Stimulated activated effector memory CD8-positive, alpha-beta T cell treated with anti-CD3 and anti-CD28 coated beads, Interleukin-12 subunit alpha, Interleukin-12 subunit beta, amount 100 ng/mL, for 72 hours (primary cell): ENCODE measurements around the gene CAPN8.

ENCODE experiments used
- ATAC-seq: fragments of 150-1000 bp; cut with Tn5 transposase; 2 replicates; pipeline ENCODE4 v1.10.0; 2021
- DNase-seq, 2 donors: peaks; one replicate each; pipeline ENCODE4 v3.0.0; 2021 to 2022; ENCODE audit warnings: low spot score in 2 of 2
- H3K27ac Mint-ChIP-seq: one replicate; pipeline ENCODE4 v1.8.0; 2022; ENCODE audit warnings: mild to moderate bottlenecking, mixed read lengths
- H3K36me3 Mint-ChIP-seq: one replicate; pipeline ENCODE4 v1.8.0; 2022; ENCODE audit warnings: mild to moderate bottlenecking, mixed read lengths
- H3K4me1 Mint-ChIP-seq: one replicate; pipeline ENCODE4 v1.8.0; 2022; ENCODE audit warnings: mixed read lengths
- H3K4me3 Mint-ChIP-seq: one replicate; pipeline ENCODE4 v1.8.0; 2022; ENCODE audit warnings: mild to moderate bottlenecking, mixed read lengths
- H3K9me3 Mint-ChIP-seq: one replicate; pipeline ENCODE4 v1.8.0; 2022; ENCODE audit warnings: mixed read lengths

Gene CAPN8

GRCh38 chr1:223650465-223650864, 15.0 kb downstream of the CAPN8 start:
- no peak overlapping the region for H3K4me3 Mint-ChIP-seq
- H3K27ac Mint-ChIP-seq = no peak overlapping the region
- DNase-seq = no peak
- H3K36me3 Mint-ChIP-seq = no peaks in the 10 kb centered on the region
- no peaks in the 10 kb centered on the region for H3K4me1 Mint-ChIP-seq
- no peaks in the 10 kb centered on the region for H3K9me3 Mint-ChIP-seq
- no peak for ATAC-seq

DNA sequence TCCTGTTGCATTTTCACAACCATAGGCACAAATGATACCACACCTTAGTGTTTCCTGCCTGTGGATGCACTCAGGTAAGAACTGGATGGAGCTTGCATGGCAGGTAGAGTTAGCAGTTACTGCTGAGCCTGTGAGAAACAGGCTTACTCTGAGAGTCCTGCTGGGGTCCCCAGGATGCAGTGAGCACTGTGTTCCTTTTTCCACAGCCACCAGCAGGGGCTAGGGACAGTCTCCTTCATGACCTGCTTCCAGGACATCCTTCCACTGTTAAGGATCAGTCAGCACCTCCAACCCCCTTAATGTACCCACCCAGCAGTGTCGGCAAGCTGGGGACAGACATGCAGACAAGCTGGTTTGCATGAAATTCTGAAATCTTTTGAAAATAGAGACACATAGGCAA, 16.3 kb downstream of the CAPN8 start:
- H3K4me3 Mint-ChIP-seq = no peak overlapping the region
- ATAC-seq = no peak
- no peaks in the 10 kb centered on the region for H3K36me3 Mint-ChIP-seq
- DNase-seq = no peak
- H3K9me3 Mint-ChIP-seq = no peaks in the 10 kb centered on the region
- H3K4me1 Mint-ChIP-seq = no peaks in the 10 kb centered on the region
- H3K27ac Mint-ChIP-seq = no peak overlapping the region

DNA sequence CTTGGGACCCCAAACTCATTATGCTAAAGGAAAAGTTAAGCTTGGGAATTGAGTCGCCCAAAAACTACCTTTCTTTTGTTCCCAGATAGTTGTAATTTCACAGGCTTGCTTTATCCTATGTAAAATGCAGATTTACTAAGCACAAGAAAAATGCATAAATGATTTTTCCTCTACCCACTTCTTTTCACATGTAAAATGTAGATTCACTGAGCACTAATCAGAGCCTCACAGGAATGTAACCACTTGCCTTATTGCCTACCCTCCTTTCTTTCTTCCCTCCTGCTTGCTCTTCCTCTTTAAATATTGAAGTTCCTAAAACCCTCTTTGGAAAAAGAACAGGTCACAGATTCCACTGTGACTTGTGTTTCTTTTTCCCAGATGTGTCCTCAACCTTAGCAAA, 18.3 kb downstream of the CAPN8 start:
- ATAC-seq (no peak), DNase-seq (no peak)
- Mint-ChIP-seq H3K36me3 (no peaks in the 10 kb centered on the region), H3K9me3 (no peaks in the 10 kb centered on the region), H3K4me1 (no peaks in the 10 kb centered on the region), H3K27ac (no peak overlapping the region), H3K4me3 (no peak overlapping the region)

DNA sequence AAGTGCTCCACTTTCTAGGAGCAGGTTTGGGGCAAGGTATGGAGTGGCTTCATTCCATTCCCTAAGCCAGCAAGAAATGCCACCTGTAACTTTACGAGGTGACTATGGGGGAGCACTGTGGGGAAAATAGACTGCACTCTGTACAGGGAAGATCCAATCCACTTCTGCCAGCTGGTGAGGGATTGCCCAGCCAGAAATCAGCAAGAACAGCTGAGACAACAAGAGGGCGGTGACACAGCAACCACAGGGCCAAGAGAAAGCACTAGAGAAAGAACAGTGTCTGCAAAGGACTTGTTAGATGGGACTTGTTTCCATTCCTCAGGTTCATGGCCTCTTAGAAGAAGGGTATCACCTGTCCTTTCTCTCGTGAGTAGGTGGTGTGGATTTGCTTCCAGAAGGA, 19.6 kb downstream of the CAPN8 start:
- ATAC-seq (no peak), DNase-seq (no peak)
- Mint-ChIP-seq H3K27ac (no peak overlapping the region), H3K4me3 (no peak overlapping the region), H3K4me1 (no peaks in the 10 kb centered on the region), H3K9me3 (peaks cover 6% of the 10 kb centered on the region), H3K36me3 (no peaks in the 10 kb centered on the region)

GRCh38 chr1:223642237-223642636, 23.3 kb downstream of the CAPN8 start:
- H3K4me1 Mint-ChIP-seq = peaks cover 10% of the 10 kb centered on the region
- DNase-seq (no peak), ATAC-seq (no peak)
- no peak overlapping the region for H3K4me3 Mint-ChIP-seq
- H3K27ac Mint-ChIP-seq = no peak overlapping the region
- H3K36me3 Mint-ChIP-seq = no peaks in the 10 kb centered on the region
- peaks cover 18% of the 10 kb centered on the region for H3K9me3 Mint-ChIP-seq

GRCh38 chr1:223641523-223642039, 23.9 kb downstream of the CAPN8 start:
- Mint-ChIP-seq H3K4me1 (peaks cover 10% of the 10 kb centered on the region), H3K36me3 (no peaks in the 10 kb centered on the region), H3K4me3 (no peak overlapping the region), H3K27ac (no peak overlapping the region), H3K9me3 (peaks cover 18% of the 10 kb centered on the region)
- no peak for ATAC-seq
- no peak for DNase-seq

DNA sequence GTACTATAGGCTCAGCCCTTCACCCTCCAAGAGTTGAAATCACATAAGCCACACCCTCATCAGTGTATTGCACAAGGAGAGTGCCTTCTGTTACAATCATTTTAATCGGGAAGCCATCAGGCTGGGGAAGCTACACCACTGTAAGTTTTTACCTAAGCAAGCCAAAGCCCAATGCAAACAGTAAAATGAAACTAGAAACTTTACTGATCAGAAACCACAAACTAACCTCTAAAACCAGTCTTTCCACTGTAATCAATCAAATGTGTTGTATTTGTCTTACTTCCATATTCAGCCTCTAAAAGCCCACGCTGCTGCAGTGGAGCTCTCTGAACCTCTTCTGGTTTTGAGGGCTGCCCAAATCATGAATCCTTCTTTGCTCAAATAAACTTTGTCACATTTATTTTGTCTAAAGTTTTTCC, 26.2 kb downstream of the CAPN8 start:
- ATAC-seq = peak; percentile 65
- DNase-seq = no peak
- peaks cover 20% of the 10 kb centered on the region for H3K9me3 Mint-ChIP-seq
- H3K4me3 Mint-ChIP-seq = no peak overlapping the region
- no peak overlapping the region for H3K27ac Mint-ChIP-seq
- H3K4me1 Mint-ChIP-seq = peaks cover 10% of the 10 kb centered on the region
- no peaks in the 10 kb centered on the region for H3K36me3 Mint-ChIP-seq

GRCh38 chr1:223635236-223635635, 30.3 kb downstream of the CAPN8 start:
- H3K9me3 Mint-ChIP-seq = peaks cover 13% of the 10 kb centered on the region
- ATAC-seq (no peak), DNase-seq (no peak)
- peaks cover 6% of the 10 kb centered on the region for H3K4me1 Mint-ChIP-seq
- no peak overlapping the region for H3K4me3 Mint-ChIP-seq
- no peaks in the 10 kb centered on the region for H3K36me3 Mint-ChIP-seq
- H3K27ac Mint-ChIP-seq = no peak overlapping the region

- Mint-ChIP-seq H3K27ac (no peak overlapping the region), H3K36me3 (no peaks in the 10 kb centered on the region), H3K9me3 (peaks cover 7% of the 10 kb centered on the region), H3K4me3 (no peak overlapping the region), H3K4me1 (no peaks in the 10 kb centered on the region)
- DNase-seq = no peak
- ATAC-seq = no peak
Observed at GRCh38 chr1:223634423-223634822, 31.1 kb downstream of the CAPN8 start.

GRCh38 chr1:223631956-223632355, 33.5 kb downstream of the CAPN8 start:
- ATAC-seq (no peak), DNase-seq (no peak)
- H3K4me1 Mint-ChIP-seq = no peaks in the 10 kb centered on the region
- no peak overlapping the region for H3K27ac Mint-ChIP-seq
- no peak overlapping the region for H3K4me3 Mint-ChIP-seq
- H3K36me3 Mint-ChIP-seq = no peaks in the 10 kb centered on the region
- peaks cover 7% of the 10 kb centered on the region for H3K9me3 Mint-ChIP-seq

GRCh38 chr1:223631473-223631872, 34.0 kb downstream of the CAPN8 start:
- DNase-seq = no peak
- Mint-ChIP-seq H3K27ac (no peak overlapping the region), H3K36me3 (no peaks in the 10 kb centered on the region), H3K4me3 (no peak overlapping the region), H3K4me1 (no peaks in the 10 kb centered on the region), H3K9me3 (peaks cover 7% of the 10 kb centered on the region)
- no peak for ATAC-seq

GRCh38 chr1:223629126-223629457, 36.4 kb downstream of the CAPN8 start:
- no peak for ATAC-seq
- H3K27ac Mint-ChIP-seq = no peak overlapping the region
- peaks cover 5% of the 10 kb centered on the region for H3K9me3 Mint-ChIP-seq
- DNase-seq = no peak
- H3K4me3 Mint-ChIP-seq = no peak overlapping the region
- H3K36me3 Mint-ChIP-seq = no peaks in the 10 kb centered on the region
- H3K4me1 Mint-ChIP-seq = no peaks in the 10 kb centered on the region

GRCh38 chr1:223628233-223629125, 37.0 kb downstream of the CAPN8 start:
- no peak overlapping the region for H3K4me3 Mint-ChIP-seq
- no peaks in the 10 kb centered on the region for H3K36me3 Mint-ChIP-seq
- ATAC-seq (peak; percentile 61), DNase-seq (peak; percentile 26 to 61)
- no peaks in the 10 kb centered on the region for H3K9me3 Mint-ChIP-seq
- no peak overlapping the region for H3K27ac Mint-ChIP-seq
- no peaks in the 10 kb centered on the region for H3K4me1 Mint-ChIP-seq

DNA sequence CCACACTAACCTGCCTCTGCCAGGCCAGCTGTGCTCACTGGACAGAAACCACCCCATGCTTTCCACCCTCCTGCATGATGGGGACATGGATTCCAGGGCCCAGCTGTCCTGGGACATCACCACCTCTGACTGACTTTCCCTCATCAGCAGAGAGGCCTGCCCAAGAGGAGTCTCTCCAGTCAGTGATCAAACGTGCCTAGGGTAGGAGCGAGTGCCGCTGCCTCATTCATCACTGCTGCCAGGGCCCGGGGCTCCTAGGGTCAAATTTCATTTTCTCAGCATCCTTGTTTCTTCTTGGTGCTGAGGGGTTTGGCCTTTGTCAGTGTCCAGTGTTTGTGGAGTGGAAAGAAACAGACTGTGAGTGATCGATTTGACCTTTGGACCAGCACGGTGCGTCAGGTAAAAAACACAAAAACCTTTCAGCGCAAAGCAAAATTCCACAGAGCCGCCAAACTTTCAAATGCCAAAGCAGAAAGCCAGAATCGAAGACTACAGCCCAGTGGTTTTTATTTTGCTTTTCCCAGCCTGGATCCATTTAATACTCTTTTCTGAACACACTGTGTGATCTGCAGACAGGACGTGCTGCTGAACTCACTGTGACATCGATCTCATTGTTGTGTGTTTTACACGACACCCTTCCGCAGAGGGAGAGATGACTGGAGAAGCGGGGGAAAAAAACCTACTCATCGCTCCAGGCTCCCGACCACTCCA, 43.2 kb downstream of the CAPN8 start:
- no peaks in the 10 kb centered on the region for H3K36me3 Mint-ChIP-seq
- no peaks in the 10 kb centered on the region for H3K9me3 Mint-ChIP-seq
- no peak for DNase-seq
- ATAC-seq = no peak
- no peak overlapping the region for H3K4me3 Mint-ChIP-seq
- no peak overlapping the region for H3K27ac Mint-ChIP-seq
- no peaks in the 10 kb centered on the region for H3K4me1 Mint-ChIP-seq

DNA sequence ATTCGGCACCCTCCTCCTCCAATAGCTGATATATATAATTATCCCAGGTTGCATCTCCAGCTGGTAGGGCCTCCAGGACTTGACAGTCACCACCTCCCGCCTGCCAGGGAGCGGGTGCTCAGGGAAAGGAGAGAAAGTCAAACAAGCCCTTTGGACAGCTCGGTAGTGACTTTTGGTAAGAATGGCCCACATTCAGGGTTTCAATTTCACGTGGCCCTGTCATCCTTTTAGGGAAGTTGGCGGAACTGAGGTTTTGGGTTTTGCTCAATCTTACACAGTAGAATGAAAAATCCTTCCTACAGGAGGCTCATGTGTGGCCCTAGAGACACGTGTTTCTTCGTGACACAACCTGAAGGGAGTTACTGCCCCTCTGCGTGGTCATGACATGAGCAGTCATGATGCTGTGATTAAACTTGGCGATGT, 44.2 kb downstream of the CAPN8 start:
- no peak overlapping the region for H3K27ac Mint-ChIP-seq
- H3K9me3 Mint-ChIP-seq = no peaks in the 10 kb centered on the region
- peak; percentile 82 for ATAC-seq
- no peaks in the 10 kb centered on the region for H3K4me1 Mint-ChIP-seq
- no peaks in the 10 kb centered on the region for H3K36me3 Mint-ChIP-seq
- H3K4me3 Mint-ChIP-seq = no peak overlapping the region
- DNase-seq = peak in 1 of 2 donors; percentile 51
